AG08395 (cell line): ENCODE data around the gene BEST1.
"Not testable (repeated sequence)": the region's sequence is repeated elsewhere in the genome, so short reads cannot be mapped to it uniquely, and the experiment has no call there.

Source experiments
- DNase-seq: peaks from one replicate; pipeline ENCODE4 v3.0.0; 2012; ENCODE audit warnings: mixed read lengths, low spot score

BEST1 gene

DNA sequence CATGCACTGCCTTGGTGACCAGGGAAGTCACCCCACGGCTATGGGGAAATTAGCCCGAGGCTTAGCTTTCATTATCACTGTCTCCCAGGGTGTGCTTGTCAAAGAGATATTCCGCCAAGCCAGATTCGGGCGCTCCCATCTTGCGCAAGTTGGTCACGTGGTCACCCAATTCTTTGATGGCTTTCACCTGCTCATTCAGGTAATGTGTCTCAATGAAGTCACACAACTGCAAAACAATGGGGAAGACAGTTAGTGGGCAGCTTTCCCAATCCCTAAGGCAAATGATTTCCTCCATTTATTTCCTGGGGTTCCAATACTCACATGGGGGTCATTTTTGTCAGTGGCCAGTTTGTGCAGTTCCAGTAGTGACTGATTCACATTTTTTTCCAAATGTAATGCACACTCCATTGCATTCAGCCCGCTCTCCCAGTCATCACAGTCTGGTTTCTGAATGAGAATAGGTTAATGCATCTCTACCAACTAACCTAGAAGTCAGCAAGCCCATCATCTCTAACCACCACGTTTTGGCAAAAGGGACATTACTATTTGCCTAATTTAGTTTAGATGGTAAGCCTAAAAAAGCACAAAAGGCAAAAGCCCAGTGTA lies 14.6 kb downstream of the BEST1 start:
- not testable (repeated sequence) for DNase-seq

DNA sequence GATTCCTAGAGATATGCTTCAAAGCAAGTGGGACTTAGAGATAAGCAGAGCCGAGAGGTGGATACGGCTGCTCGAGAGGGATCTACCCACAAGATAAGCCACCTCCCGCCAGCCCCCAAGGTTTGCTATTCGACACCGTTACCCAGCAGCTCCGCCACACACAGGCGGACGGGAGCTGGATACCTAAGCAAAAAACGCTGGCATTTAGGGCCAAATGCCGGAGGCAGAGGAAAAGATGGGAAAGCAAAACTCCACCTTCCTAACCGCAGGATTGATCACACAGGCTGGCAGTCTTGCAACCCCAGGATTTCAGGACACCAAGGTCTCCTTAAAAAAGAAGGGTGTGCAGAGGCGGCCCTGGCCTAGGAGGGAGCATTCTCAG lies 16.6 kb downstream of the BEST1 start:
- no peak for DNase-seq

DNA sequence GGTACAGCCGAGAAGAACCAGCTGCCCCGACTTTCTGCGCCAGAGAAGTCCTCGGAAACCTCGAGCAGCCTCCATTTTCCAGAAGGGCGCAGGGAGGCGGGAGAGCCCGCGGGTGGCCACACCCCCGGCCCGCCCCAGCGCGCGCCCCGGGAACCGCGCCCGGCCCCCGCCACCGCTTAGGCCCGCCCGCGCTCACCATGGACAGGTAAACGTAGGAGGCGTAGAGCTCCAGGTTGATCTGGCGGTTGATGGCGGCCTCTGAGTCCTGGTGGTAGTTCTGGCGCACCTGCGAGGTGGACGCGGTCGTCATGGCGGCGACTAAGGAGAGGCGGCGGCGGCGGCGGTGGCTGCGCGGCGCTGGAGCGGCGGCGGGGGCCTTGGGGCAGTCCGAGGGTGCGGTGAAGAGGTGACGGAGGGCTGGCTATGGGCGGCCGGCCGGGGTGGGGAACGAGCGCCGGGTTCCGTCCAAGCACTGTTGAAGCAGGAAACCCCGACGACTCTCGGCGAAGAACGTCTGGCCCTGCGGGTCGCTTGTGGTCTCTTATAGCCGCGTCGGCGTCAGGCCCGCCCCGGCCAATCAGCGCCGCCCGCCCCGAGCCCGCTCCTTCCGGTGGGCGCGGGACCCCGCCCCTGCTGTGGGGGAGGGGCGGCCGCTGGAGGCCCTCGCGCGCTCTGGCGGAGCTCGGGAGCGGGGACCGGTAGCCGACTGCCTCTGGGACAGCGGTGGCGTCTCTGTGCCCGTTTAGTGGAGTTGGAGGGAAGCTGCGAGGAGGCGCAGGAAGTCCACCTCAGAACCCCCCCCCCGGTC lies 17.2 kb downstream of the BEST1 start, which contains the start of gene FTH1:
Gene FTH1 (minus strand): TSS at position 519 of the 808 bp plus-strand sequence. CDS start 209 bp downstream, at position 310.
- peak; percentile 90 for DNase-seq

DNA sequence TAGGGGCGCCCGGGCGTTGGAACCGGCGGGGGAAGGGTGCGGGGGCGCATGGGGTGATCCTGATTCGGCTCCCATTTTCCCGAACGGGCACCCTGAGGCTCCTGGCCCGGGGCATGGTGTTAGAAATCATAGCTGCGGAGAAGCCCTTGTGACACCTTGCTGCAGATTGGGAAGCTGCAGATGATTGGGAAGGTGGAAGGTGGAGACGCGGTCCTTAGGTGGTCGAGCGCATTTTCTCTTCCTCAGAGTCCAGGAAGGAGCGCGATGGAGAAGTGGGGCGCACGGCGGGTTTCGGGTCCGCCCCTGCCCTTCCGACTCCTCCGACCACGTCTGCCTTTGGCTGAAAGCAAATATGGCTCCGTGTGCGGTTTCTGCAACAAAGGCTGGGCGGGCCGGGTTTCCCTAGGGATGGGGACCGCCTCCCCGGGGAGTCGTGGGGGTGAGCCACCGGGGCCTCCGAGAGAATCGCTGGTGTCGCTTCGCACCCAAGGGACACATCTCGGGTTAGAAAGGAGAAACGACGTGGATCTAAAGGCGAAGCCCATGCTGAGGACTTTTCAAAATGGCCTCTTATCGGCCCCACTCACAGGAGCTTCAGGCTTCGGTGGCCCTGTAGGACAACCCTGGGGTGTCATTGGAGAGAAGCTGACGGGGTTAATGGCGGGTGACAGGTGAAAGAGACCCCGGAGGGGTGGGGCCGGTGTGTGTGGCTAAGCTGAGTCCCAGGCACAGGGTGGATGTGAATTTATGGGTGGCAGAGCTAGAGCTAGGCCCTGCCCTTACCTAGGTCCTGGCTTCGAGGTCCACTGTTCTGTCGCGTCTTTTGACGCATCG lies 18.0 kb downstream of the BEST1 start:
- no peak for DNase-seq

DNA sequence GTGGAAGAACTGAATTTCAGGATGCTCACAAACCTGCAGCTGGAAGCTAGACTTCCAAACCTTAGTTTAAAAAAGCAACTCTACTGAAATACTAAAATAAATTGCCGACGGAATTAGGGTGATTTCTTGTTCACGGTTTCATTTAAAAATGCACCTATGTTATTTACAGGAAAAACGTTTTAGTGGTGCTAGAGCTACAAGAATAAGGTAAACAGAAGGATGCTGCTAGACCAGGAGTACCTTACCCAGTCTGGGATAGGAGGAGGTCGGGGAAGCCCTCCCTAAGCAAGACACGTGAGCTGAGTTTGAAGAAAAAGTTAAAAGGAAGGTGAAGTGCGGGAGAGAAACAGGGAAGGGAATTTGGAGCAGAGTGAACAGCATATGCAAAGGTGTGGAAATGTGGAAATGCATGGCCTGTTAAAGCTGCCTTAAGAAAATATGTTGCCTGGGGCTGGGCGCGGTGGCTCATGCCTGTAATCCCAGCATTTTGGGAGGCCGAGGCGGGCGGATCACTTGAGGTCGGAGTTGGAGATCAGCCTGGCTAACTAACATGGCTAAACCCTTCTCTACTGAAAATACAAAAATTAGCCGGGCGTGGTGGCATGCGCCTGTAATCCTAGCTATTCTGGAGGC lies 18.7 kb downstream of the BEST1 start:
- DNase-seq: no peak

DNA sequence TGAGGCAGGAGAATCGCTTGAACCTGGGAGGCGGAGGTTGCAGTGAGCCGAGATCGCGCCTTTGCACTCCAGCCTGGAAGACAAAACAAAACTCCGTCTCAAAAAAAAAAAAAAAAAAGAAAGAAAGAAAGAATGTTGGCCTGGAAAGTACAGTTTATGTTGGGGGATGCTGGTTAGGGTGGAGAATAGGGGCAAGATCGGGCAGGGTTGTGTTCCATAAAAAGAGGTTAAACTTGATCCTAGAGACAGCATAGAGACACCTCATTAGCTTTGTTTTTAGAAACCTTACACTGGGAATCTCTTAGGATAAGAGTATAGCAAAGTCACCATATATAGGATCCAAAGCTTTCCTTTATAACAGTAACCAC lies 19.2 kb downstream of the BEST1 start:
- no peak for DNase-seq

DNA sequence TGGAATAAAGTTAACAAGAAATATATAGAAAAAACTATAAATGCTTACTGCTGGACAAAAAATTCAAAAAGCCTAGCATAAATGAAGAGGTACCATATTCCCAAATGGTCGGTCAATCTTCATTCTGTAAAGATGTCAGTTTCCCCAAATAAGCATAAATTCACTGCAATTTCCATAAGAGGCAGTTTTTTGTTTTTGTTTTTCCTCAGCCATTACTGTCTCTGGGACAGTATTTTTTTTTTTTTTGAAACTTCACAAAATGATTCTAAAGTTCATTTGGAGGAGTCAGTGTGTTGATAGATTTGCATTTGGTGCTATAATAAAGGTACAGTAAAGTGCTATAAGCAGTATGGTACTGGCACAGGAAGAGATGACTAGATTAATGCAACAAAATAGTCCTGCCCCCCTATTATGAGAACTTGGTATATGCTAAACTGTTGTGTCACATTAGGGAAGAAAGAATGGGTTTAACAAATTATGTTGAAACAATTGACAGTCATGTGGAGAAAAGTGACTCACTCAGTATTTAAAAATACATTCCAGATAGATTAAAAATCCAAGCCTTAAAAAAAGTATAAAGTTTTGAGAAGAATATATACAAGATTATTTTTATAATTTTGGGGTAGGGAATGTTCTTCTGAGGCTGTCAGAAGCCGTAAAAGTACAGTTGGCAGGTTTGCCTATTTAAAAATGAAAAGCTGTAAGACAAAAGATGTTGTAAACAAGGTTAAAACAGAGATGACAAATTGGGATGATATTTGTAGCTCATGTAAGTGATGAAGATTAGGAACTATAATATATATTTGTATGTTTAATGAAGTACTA lies 19.9 kb downstream of the BEST1 start:
- DNase-seq: peak; percentile 62

DNA sequence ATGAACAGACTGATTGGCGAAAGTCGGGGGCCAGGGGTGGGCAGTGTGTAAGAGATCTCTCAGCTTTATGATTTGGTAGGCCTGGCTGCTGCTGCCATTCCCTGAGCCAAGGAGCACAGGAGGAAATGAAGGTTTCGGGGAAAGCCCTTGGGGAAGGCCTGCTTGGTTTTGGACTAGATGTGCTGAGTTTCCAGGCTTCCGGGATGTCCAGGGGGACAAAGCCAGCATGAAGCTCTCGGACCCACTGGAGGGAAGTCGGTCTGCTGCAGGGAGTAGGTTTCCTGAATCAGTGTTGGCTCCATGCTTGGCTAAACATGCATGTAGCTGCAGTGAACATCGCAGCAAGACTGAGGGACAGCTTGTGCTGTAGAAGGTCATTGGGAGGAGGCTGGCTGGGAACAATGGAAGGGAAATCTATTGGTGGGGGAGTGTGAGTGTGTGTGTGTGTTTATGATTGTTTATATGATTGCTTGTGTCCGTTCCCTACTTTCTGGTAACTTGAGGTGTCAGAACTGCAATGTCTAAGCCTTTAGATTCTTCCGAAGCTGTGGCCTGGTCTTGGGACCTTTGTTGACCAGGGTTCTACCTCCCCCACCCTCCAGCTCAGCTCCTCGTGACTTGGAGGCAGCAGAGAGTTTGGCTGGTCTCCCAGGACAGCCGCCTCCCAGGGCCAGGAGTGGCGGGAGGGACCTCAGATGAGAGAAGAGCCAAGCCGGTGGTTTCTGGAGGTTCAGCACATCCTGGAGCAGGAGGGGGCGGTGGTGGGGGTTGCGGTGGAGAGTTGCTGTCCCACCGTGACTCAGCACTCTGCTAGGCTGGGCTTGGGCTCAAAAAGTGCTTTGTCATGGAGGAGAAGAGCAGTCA lies 21.3 kb downstream of the BEST1 start:
- peak; percentile 93 for DNase-seq

DNA sequence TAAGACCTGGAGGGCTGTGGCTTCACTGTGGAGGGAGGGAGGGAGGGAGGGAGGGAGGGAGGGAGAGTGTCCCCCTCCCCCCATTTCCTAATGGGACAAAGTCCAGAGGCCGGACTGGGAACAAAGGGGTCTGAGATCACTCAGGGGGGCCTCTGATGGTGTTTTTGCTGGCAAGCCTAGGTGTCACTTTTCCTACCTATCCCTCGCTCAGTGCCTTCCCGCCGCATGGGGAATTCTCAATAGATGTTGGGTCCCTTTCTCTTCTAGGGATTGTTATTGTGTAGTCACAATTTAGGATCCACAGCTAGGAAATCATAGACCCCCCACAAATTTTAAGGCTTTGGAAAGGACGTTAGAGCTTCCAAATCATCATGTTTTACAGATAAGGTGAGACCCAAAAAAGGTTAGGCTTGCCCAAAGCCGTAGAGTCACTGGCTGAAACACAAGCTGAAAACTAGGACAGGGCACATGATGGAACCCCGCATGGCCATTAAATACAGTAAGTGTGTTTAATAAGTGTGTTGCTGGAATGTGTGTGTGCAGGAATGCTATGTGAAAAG lies 22.0 kb downstream of the BEST1 start:
- DNase-seq: no peak

DNA sequence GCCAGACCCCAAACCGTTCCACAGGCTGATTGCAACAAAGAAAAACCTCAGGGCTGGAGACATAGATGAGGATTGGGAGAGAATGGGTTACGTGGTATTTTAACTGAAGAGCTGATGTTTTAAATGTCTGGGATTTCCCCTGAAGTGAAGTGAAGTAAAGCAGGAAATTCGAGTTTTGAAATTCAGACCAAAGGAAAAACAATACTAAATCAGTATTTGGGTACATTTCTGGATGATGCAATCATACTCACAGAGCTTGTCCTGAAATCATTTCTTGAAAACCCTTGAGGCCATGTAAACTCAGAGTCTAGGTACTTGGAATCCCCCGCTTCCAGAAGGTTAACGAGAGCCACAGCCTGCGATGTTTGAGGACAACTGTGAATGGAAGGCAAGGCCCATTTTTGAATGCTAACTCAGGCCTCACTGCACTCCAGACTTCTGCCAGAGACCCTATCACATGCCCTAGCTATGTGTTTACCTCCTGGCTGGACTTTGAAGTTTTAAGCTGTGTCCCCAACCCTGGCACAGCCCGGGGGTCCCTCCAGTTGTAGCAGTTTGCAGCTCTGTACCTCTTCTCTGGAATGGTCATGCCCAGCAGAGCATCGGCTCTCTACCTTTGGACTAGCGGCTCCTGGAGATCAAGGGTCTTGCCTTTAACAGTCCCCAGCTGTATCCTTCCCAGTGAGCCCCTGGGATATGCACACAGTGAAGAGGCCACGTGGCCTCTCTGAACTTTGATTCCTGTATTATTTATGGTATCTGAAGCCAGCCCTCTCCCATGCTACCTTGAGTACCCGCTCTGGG lies 22.7 kb downstream of the BEST1 start:
- peak; percentile 58 for DNase-seq

DNA sequence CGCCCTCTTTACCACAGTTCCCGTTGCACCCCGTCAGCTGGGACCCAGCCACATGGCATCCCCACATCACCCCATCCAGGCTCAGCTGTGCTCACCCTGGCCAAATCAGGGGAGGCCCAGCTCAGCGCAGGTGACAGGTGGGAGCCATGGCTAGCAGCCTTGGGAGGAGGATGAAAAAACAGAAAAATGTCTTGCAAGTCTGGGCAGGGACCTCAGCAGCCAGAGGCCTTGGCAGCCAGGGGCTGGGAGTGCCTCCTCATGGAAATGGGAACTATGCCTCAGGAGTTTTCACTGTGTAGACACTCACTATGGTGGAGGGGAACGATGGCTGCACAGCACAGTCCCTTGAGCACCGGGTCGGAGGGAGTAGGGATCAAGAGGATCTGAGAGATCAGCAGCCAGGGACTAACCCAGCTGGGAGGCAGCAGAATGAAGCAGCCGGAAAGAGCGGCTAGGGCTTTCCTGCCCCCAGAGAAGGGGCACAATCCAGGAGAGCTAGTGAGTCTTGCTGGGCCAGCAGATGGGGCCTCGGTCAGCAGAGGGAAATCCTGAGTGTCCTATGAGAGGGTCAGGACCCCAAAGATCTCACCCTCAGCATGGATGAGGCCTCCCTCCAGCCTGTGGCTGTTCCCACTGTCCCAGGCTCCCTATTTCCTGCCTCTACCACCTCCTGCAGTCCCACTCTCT lies 23.5 kb downstream of the BEST1 start:
- DNase-seq: no peak

DNA sequence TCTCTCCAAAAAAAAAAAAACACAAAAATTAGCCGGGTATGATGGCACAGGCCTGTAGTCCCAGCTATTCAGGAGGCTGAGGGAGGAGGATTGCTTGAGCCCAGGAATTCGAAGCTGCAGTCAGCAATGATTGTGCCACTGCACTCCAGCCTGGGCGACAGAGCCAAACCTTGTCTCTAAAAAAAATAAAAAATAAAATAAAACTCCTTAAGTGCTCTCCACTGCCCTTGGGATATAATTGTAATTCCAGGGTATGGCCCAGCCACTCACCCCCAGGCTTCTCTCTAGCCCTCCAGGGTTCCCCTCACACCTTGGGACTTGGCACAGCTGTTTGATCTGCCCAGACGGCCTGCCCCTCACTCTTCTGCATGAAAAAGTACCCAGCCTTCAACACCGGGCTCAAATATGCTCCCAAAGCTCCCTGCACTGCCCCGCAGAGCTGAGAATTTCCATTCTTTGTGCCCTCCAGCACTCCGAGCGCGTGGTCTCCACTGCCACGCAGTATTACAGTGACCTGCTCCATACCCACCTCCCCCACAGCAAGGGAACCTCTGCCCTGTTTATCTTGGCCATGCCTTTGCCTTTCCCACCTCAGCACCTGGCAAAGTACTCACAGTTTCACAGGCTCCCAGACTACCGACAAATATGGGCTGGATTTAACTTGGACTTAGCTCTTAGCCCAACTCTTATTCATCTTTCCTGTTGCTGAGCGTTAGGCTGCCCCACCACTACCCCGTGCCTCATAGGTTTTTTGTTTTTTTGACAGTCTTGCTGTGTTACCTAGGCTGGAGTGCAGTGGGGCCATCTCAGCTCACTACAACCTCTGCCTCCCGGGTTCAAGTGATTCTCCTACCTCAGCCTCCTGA lies 24.8 kb downstream of the BEST1 start:
- DNase-seq: no peak

DNA sequence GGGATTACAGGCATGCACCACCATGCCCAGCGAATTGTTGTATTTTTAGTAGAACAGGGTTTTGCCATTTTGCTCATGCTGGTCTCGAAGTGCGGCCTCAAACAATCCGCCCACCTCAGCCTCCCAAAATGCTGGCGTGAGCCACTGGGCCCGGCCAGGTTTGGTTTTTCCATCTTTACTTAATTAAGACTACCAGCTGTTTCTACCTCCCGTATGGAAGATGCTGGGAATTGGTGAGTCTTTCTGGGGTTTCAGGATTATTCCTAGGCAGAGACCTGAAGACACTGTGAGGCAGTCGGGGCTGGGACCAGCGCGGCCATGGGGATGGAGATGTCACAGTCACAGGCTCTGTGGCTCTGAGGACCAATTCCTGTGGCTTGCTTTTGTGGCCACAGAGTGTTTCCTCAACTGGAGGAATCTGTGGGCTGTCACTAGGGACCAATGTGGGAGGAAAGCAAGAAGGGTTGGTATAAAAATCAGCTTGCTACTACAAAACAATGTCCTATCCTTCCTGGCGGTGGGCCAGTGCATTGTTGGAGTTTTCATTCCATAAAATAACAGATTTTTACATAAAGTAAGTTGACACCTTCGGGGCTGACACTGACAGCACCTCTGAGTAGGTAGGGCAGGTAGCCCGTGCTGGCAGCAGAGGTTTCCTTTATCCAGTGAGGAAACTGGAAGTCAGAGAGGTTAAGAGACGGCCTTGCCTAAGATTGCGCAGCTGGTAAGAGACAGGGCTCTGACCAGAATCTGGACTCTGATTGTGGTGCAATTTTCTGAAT lies 25.7 kb downstream of the BEST1 start:
- DNase-seq: peak; percentile 5

DNA sequence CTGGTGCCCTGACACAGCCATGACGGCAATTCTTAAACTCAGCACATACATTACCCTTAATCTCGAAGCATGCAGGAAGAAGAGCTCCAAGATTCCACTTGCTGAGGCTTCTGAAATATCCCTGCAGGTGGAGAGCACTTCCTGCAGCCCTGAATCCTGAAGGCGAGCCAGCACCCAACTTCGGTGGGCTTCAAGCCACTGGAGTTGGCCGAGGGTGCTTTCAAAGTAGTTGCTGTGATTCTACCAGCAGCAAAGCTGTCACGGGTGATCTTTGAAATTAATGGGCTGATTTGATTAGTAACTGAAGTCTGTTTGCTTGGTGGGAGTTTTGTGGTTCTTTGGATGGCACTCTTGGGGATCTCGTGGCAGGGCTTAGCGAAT lies 26.3 kb downstream of the BEST1 start:
- DNase-seq: no peak

DNA sequence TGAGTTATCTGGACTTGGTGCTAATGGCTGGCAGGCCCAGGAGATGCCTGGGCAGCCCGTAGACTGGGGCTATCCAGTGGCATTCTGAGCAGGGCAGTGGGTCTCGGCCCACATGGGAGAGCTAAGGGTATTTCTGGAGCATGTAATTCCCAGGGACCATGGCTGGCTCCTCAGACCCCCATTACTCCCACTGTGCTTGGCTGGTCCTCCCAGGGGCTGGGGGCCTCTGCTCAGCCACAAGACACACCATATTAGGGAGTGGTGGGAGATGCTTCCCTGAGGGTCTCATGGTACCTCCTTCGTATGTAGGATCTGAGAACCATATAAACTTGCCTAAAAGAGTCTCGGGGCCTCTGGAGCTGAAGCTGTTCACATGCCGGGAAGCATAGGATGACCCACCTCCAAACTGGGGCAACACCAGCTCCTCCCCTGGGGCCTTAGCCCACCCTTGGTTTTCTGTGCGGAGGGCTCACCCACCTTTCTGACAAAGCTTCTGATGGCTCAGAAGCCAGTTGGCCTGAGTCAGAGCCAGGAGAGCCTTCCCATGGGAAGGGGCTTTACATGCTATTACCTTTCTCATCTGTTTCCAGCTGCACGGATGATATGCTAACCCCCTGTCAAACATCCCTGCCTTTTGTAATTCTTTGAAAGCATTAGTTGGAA lies 26.8 kb downstream of the BEST1 start:
- no peak for DNase-seq
